Naive thymus-derived CD8-positive, alpha-beta T cell (primary cell): Measurements from ENCODE around the gene UBAP2. TPM values are rescaled to one million over a fixed set of nuclear protein-coding genes. Genes with fewer than 3 reads are reported as not detected.
"Not testable (repeated sequence)": the region's sequence is repeated elsewhere in the genome, so short reads cannot be mapped to it uniquely, and the experiment has no call there.

ENCODE experiments used
- ATAC-seq, 2 donors: fragments of 150-1000 bp; cut with Tn5 transposase in 1 of 2; sonication (Bioruptor Pico), chemical (Tn5 transposase) in 1 of 2; 1 replicate in 1 of 2; 2 replicates in 1 of 2; pipeline ENCODE4 v1.10.0; 2021; ENCODE audit warnings: mild to moderate bottlenecking in 2 of 2, moderate library complexity in 2 of 2
- POLR2A ChIA-PET: fragments of 350-600 bp; sonication (Branson Sonifier 250); formaldehyde crosslinking; loops from one replicate; lab custom pipeline; 2021; ENCODE audit warnings: antibody characterized with exemption; lab: Charles Lee
- DNase-seq, 10 donors: peaks; one replicate each; pipeline versions ENCODE4 v3.0.0 to v3.0.0-alpha.2; 2020 to 2022
- H3K27ac Mint-ChIP-seq, 10 donors: one replicate each; pipeline ENCODE4 v1.8.0; 2020 to 2022; ENCODE audit warnings: mild to moderate bottlenecking in 10 of 10, mixed read lengths in 10 of 10, moderate library complexity in 4 of 10, inconsistent platforms in 1 of 10
- H3K27me3 Mint-ChIP-seq, 5 donors: one replicate each; pipeline ENCODE4 v1.8.0; 2021 to 2022; ENCODE audit warnings: mixed read lengths in 5 of 5
- H3K36me3 Mint-ChIP-seq, 3 donors: one replicate each; pipeline ENCODE4 v1.8.0; 2020 to 2022; ENCODE audit warnings: mixed read lengths in 3 of 3, mild to moderate bottlenecking in 2 of 3, inconsistent platforms in 1 of 3
- H3K4me1 Mint-ChIP-seq, 4 donors: one replicate each; pipeline ENCODE4 v1.8.0; 2021 to 2022; ENCODE audit warnings: mixed read lengths in 4 of 4
- H3K4me3 Mint-ChIP-seq, 10 donors: one replicate each; pipeline ENCODE4 v1.8.0; 2020 to 2022; ENCODE audit warnings: mild to moderate bottlenecking in 10 of 10, mixed read lengths in 10 of 10, moderate library complexity in 6 of 10, inconsistent platforms in 1 of 10
- H3K9me3 Mint-ChIP-seq, 9 donors: one replicate each; pipeline ENCODE4 v1.8.0; 2020 to 2022; ENCODE audit warnings: mixed read lengths in 9 of 9, mild to moderate bottlenecking in 3 of 9, inconsistent platforms in 1 of 9, moderate library complexity in 1 of 9
- polyA plus RNA-seq, 3 donors: library from polyadenylated mRNA; unstranded; fragments of 300-500 nt; fragmentation: Illumina TruSeq; gene quantifications; one replicate each; pipeline ENCODE4 v1.2.3, GENCODE V29; 2021
- total RNA-seq, 8 experiments: library from RNA in 2 of 8; stranded (reverse) in 2 of 8; gene quantifications; one replicate each; pipeline ENCODE4 v1.2.3 and lab custom pipeline; 2021 to 2026

The UBAP2 gene
- total and polyA plus RNA-seq, 5 experiments from 2014 or later: 7.1 to 39.5 (median 16.7) TPM

DNA sequence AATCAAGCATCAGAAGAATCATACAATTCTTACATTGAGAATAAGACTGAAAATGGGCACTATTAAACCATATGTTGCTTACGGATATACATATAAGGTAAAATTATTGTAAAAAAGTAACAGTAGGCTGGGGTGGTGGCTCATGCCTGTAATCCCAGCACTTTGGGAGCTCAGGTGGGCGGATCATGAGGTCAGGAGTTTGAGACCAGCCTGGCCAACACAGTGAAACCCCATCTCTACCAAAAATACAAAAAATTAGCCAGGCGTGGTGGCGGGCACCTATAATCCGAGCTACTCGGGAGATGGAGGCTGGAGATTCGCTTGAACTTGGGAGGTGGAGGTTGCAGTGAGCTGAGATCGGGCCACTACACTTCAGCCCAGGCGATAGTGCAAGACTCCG, 6.6 kb downstream of the UBAP2 start:
- peak overlapping the region in 1 of 10 donors; percentile 33 for H3K27ac Mint-ChIP-seq
- ATAC-seq, H3K27me3 Mint-ChIP-seq, DNase-seq, H3K4me3 Mint-ChIP-seq, H3K9me3 Mint-ChIP-seq: not testable (repeated sequence)
- H3K36me3 Mint-ChIP-seq: peaks cover 0 to 19% (median 7%) of the 10 kb centered on the region in 3 donors
- POLR2A ChIA-PET: interaction anchor here (0.7 kb wide), 1 partner anchor 466 kb away, joined by 3 read pairs; no protein-coding TSS in a partner anchor
- H3K4me1 Mint-ChIP-seq: peaks cover 8 to 30% (median 14%) of the 10 kb centered on the region in 4 donors

- H3K4me3 Mint-ChIP-seq, H3K27ac Mint-ChIP-seq, H3K27me3 Mint-ChIP-seq, DNase-seq, ATAC-seq, POLR2A ChIA-PET, H3K9me3 Mint-ChIP-seq: not testable (repeated sequence)
- H3K36me3 Mint-ChIP-seq: peaks cover 0 to 23% (median 7%) of the 10 kb centered on the region in 3 donors
- H3K4me1 Mint-ChIP-seq: peaks cover 6 to 28% (median 7%) of the 10 kb centered on the region in 4 donors
Observed at GRCh38 chr9:34038851-34039250, 9.8 kb downstream of the UBAP2 start.

GRCh38 chr9:34037626-34038025, 11.1 kb downstream of the UBAP2 start:
- H3K4me1 Mint-ChIP-seq: peaks cover 9 to 28% (median 12%) of the 10 kb centered on the region in 4 donors
- no peak overlapping the region for H3K4me3 Mint-ChIP-seq
- DNase-seq (no peak), ATAC-seq (no peak)
- POLR2A ChIA-PET: interaction anchor here (0.6 kb wide), 1 partner anchor 34 kb away, joined by 4 read pairs; no protein-coding TSS in a partner anchor
- no peaks in the 10 kb centered on the region for H3K9me3 Mint-ChIP-seq
- no peak overlapping the region for H3K27ac Mint-ChIP-seq
- no peaks in the 10 kb centered on the region for H3K27me3 Mint-ChIP-seq
- peaks cover 0 to 21% (median 7%) of the 10 kb centered on the region in 3 donors for H3K36me3 Mint-ChIP-seq

GRCh38 chr9:34036625-34037024, 12.1 kb downstream of the UBAP2 start:
- Mint-ChIP-seq H3K9me3 (no peaks in the 10 kb centered on the region), H3K27me3 (no peaks in the 10 kb centered on the region), H3K27ac (no peak overlapping the region), H3K36me3 (peaks cover 0 to 27% (median 11%) of the 10 kb centered on the region in 3 donors), H3K4me3 (no peak overlapping the region), H3K4me1 (peaks cover 13 to 30% (median 17%) of the 10 kb centered on the region in 4 donors)
- ATAC-seq (no peak), DNase-seq (no peak)
- POLR2A ChIA-PET: no interaction called here

- POLR2A ChIA-PET: no interaction called here
- DNase-seq: no peak
- Mint-ChIP-seq H3K27ac (peak overlapping the region in 1 of 10 donors; percentile 50), H3K4me1 (peaks cover 13 to 25% (median 17%) of the 10 kb centered on the region in 4 donors), H3K4me3 (no peak overlapping the region), H3K9me3 (no peaks in the 10 kb centered on the region), H3K36me3 (peaks cover 0 to 22% (median 9%) of the 10 kb centered on the region in 3 donors), H3K27me3 (no peaks in the 10 kb centered on the region)
- no peak for ATAC-seq
Observed at GRCh38 chr9:34035656-34036055, 13.0 kb downstream of the UBAP2 start.

DNA sequence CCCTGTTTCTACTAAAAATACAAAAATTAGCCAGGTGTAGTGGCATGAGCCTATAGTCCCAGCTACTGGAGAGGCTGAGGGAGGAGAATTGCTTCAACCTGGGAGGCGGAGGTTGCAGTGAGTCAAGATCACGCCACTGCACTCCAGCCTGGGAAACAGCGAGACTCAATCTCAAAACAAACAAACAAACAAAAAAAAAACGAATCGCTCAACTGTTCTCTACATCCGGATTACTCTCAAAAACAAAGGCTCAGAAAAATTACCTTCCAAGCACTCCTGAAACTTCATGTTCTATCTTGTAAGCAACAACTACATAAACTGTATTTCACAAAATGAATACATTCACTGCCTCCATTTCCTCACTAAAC, 14.0 kb downstream of the UBAP2 start:
- H3K4me1 Mint-ChIP-seq: peaks cover 13 to 24% (median 17%) of the 10 kb centered on the region in 4 donors
- DNase-seq (no peak), ATAC-seq (no peak)
- no peaks in the 10 kb centered on the region for H3K27me3 Mint-ChIP-seq
- H3K4me3 Mint-ChIP-seq: no peak overlapping the region
- H3K27ac Mint-ChIP-seq: peak overlapping the region in 1 of 10 donors; percentile 35
- no peaks in the 10 kb centered on the region for H3K9me3 Mint-ChIP-seq
- POLR2A ChIA-PET: no interaction called here
- H3K36me3 Mint-ChIP-seq: peaks cover 0 to 25% (median 9%) of the 10 kb centered on the region in 3 donors

DNA sequence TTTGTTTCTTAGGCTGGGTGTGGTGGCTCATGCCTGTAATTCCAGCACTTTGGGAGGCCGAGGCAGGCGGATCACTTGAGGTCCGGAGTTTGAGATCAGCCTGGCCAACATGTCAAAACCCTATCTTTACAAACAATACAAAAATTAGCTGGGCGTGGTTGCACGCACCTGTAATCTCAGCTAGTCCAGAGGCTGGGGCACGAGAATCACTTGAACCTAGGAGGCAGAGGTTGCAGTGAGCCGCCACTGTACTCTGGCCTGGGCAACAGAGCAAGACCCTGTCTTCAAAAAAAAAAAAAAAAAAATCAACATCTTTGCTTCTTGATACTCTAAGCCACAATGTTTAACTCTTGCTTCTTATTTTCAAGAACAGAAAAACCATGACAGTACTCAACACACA, 16.1 kb downstream of the UBAP2 start:
- DNase-seq: no peak
- Mint-ChIP-seq H3K4me3 (no peak overlapping the region), H3K9me3 (no peaks in the 10 kb centered on the region), H3K36me3 (peaks cover 0 to 32% (median 5%) of the 10 kb centered on the region in 3 donors), H3K4me1 (peaks cover 11 to 25% (median 17%) of the 10 kb centered on the region in 4 donors), H3K27me3 (no peaks in the 10 kb centered on the region), H3K27ac (no peak overlapping the region)
- no peak for ATAC-seq
- POLR2A ChIA-PET: interaction anchor here (0.7 to 1.6 kb wide), 2 partner anchors 15 to 603 kb away, joined by 4 to 5 read pairs; partner anchors contain the start of gene UBAP2

GRCh38 chr9:34027845-34028574, 20.7 kb downstream of the UBAP2 start:
- DNase-seq (no peak), ATAC-seq (no peak)
- Mint-ChIP-seq H3K27ac (no peak overlapping the region), H3K36me3 (peaks cover 0 to 28% (median 4%) of the 10 kb centered on the region in 3 donors), H3K4me1 (peaks cover 12 to 28% (median 19%) of the 10 kb centered on the region in 4 donors), H3K4me3 (no peak overlapping the region), H3K27me3 (no peaks in the 10 kb centered on the region), H3K9me3 (no peaks in the 10 kb centered on the region)
- POLR2A ChIA-PET: interaction anchor here (0.7 kb wide), 1 partner anchor 132 kb away, joined by 3 read pairs; no protein-coding TSS in a partner anchor

- Mint-ChIP-seq H3K4me3 (no peak overlapping the region), H3K27ac (peak overlapping the region in 3 of 10 donors; percentile 22 to 62 (median 31)), H3K9me3 (no peaks in the 10 kb centered on the region), H3K4me1 (peaks cover 10 to 18% (median 14%) of the 10 kb centered on the region in 4 donors), H3K36me3 (peaks cover 0 to 16% (median 2%) of the 10 kb centered on the region in 3 donors), H3K27me3 (no peaks in the 10 kb centered on the region)
- POLR2A ChIA-PET: no interaction called here
- DNase-seq (no peak), ATAC-seq (no peak)
Observed at GRCh38 chr9:34025811-34026210, 22.9 kb downstream of the UBAP2 start.

GRCh38 chr9:34025062-34025461, 23.6 kb downstream of the UBAP2 start:
- ATAC-seq (no peak), DNase-seq (no peak)
- H3K9me3 Mint-ChIP-seq: no peaks in the 10 kb centered on the region
- POLR2A ChIA-PET: no interaction called here
- H3K27me3 Mint-ChIP-seq: no peaks in the 10 kb centered on the region
- H3K4me1 Mint-ChIP-seq: peaks cover 10 to 21% (median 14%) of the 10 kb centered on the region in 4 donors
- H3K27ac Mint-ChIP-seq: peak overlapping the region in 4 of 10 donors; percentile 27 to 51 (median 48)
- H3K36me3 Mint-ChIP-seq: peaks cover 0 to 18% (median 2%) of the 10 kb centered on the region in 3 donors
- no peak overlapping the region for H3K4me3 Mint-ChIP-seq

DNA sequence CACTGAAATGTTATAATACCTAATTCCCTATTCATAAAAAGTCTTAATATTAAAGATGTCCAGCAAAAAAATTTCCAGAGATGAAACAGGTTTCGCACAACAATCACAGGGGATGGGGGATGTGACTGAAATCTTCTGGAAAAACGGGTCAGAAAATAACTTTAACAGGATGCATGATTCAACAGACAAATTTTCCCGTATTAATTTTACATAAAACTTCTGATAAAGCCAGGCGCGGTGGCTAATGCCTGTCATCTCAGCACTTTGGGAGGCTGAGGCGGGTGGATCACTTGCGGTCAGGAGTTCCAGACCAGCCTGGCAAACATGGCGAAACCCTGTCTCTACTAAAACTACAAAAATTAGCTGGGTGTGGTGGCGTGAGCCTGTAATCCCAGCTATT, 24.2 kb downstream of the UBAP2 start:
- POLR2A ChIA-PET, H3K27me3 Mint-ChIP-seq, ATAC-seq, H3K4me3 Mint-ChIP-seq, H3K9me3 Mint-ChIP-seq, DNase-seq: not testable (repeated sequence)
- Mint-ChIP-seq H3K36me3 (peaks cover 0 to 16% (median 2%) of the 10 kb centered on the region in 3 donors), H3K4me1 (peaks cover 10 to 24% (median 14%) of the 10 kb centered on the region in 4 donors), H3K27ac (peak overlapping the region in 1 of 10 donors; percentile 51)

- no peak for DNase-seq
- ATAC-seq: no peak
- POLR2A ChIA-PET: no interaction called here
- H3K27me3 Mint-ChIP-seq: no peaks in the 10 kb centered on the region
- H3K4me1 Mint-ChIP-seq: peaks cover 0 to 12% (median 2%) of the 10 kb centered on the region in 4 donors
- no peak overlapping the region for H3K4me3 Mint-ChIP-seq
- H3K36me3 Mint-ChIP-seq: peaks cover 0 to 61% (median 6%) of the 10 kb centered on the region in 3 donors
- no peaks in the 10 kb centered on the region for H3K9me3 Mint-ChIP-seq
- H3K27ac Mint-ChIP-seq: peak overlapping the region in 1 of 10 donors; percentile 83
Observed at GRCh38 chr9:34016149-34016548, 32.5 kb downstream of the UBAP2 start.

DNA sequence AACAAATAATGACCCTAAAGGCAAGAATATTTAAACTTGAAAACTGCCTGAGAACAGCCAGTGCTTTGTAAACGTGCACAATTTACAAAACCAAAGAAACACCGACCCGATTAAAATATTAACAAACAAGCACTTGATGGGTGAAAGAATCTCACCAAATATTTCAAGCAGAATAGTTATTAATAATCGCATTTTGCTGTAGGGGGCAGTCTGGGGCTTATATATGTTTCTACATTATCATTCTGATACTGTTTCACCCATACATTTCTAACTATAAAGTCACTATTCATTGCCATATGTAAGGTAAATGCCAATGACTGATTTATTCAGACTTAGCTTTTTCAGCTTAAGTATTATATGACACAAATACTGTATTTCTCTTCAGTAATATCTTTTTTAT, 37.7 kb downstream of the UBAP2 start:
- H3K9me3 Mint-ChIP-seq: no peaks in the 10 kb centered on the region
- DNase-seq (peak in 4 of 10 donors; percentile 4 to 32 (median 21)), ATAC-seq (no peak)

More for the DNA sequence above, 37.7 kb downstream of the UBAP2 start:
- Mint-ChIP-seq H3K4me1 (peaks cover 0 to 3% (median 0%) of the 10 kb centered on the region in 4 donors), H3K4me3 (no peak overlapping the region), H3K27ac (no peak overlapping the region), H3K27me3 (no peaks in the 10 kb centered on the region), H3K36me3 (peaks cover 0 to 69% (median 6%) of the 10 kb centered on the region in 3 donors)
- POLR2A ChIA-PET: no interaction called here
